Parathyroid adenoma (tissue), 2 donors: ENCODE measurements around the gene GRIK3.

ENCODE experiments used
- H2AFZ ChIP-seq: fragments of 300-600 bp; sonication (generic); one replicate; pipeline ENCODE4 v1.7.0; 2017; ENCODE audit warnings: antibody characterized with exemption, mild to moderate bottlenecking
- H3K27ac ChIP-seq: fragments of 300-600 bp; sonication (generic); one replicate; pipeline ENCODE4 v1.7.0; 2017
- H3K27me3 ChIP-seq: fragments of 300-600 bp; sonication (generic); one replicate; pipeline ENCODE4 v1.7.0; 2017; ENCODE audit warnings: low read length; ENCODE audit not compliant: control insufficient read depth, insufficient read depth
- H3K36me3 ChIP-seq: fragments of 300-600 bp; sonication (generic); one replicate; pipeline ENCODE4 v1.7.0; 2017; ENCODE audit warnings: low read length; ENCODE audit not compliant: control insufficient read depth, insufficient read depth
- H3K4me1 ChIP-seq: fragments of 300-600 bp; sonication (generic); one replicate; pipeline ENCODE4 v1.7.0; 2017; ENCODE audit warnings: control low read depth
- H3K4me2 ChIP-seq: fragments of 300-600 bp; sonication (generic); one replicate; pipeline ENCODE4 v1.7.0; 2017; ENCODE audit warnings: low read length
- H3K4me3 ChIP-seq: fragments of 300-600 bp; sonication (generic); one replicate; pipeline ENCODE4 v1.7.0; 2017; ENCODE audit warnings: low read depth, low read length
- H3K79me2 ChIP-seq: fragments of 300-600 bp; sonication (generic); one replicate; pipeline ENCODE4 v1.7.0; 2017; ENCODE audit warnings: control low read depth
- H3K9ac ChIP-seq: fragments of 300-600 bp; sonication (generic); one replicate; pipeline ENCODE4 v1.7.0; 2017; ENCODE audit warnings: mild to moderate bottlenecking
- H3K9me3 ChIP-seq: fragments of 300-600 bp; sonication (generic); one replicate; pipeline ENCODE4 v1.7.0; 2017; ENCODE audit warnings: low read length; ENCODE audit not compliant: control insufficient read depth
- TF ChIP-seq, protein P1 (sequence below): fragments of 300-600 bp; sonication (generic); IDR thresholded peaks from one replicate; pipeline ENCODE4 v1.7.0; 2017; ENCODE audit warnings: antibody characterized with exemption, mild to moderate bottlenecking
- donor health status: primary hyperparathyroidism.

The GRIK3 gene

DNA sequence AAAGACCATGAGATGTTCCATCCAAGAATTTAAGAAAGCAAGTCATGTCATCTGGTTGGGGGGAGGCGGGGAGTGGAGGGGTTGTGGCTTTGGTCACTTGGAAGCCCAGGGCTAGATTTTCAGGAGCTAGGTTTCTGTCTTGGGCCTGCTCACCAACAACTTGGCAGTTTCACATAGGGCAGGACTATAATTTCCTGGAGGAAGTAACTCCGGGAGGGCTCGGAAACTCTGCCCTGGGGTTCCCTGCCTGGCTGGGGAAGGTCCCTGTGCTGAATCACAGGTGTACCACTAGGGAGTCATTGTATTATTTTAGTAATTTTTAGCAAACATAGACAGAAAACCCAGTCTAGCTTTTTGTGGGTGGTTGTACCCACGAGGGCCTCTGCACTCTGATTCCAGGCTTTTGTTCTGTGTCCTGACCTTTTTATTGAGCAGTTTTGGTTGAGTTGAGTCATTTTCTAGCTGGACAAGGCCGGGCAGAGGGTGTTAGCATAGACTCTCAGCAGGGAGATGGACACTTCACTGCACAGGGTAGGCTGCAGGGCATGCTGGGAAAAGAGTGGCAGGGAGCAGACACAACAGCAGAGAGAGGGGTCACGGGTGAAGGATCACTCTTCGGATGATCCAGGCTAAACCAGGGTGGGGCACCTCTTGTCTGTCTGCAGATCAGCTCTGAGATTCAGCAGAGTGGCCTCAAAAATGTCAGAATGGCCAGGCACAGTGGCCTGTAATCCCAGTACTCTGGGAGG lies 144.7 kb downstream of the GRIK3 start:
- Histone ChIP-seq H3K9me3 (no peaks in the 10 kb centered on the region), H3K9ac (no peak overlapping the region), H3K36me3 (no peaks in the 10 kb centered on the region), H3K4me2 (no peak overlapping the region), H2AFZ (no peak overlapping the region), H3K27me3 (no peaks in the 10 kb centered on the region), H3K4me1 (no peaks in the 10 kb centered on the region), H3K79me2 (no peaks in the 10 kb centered on the region), H3K4me3 (no peak overlapping the region), H3K27ac (no peak overlapping the region)
- TF ChIP-seq, protein P1, sequence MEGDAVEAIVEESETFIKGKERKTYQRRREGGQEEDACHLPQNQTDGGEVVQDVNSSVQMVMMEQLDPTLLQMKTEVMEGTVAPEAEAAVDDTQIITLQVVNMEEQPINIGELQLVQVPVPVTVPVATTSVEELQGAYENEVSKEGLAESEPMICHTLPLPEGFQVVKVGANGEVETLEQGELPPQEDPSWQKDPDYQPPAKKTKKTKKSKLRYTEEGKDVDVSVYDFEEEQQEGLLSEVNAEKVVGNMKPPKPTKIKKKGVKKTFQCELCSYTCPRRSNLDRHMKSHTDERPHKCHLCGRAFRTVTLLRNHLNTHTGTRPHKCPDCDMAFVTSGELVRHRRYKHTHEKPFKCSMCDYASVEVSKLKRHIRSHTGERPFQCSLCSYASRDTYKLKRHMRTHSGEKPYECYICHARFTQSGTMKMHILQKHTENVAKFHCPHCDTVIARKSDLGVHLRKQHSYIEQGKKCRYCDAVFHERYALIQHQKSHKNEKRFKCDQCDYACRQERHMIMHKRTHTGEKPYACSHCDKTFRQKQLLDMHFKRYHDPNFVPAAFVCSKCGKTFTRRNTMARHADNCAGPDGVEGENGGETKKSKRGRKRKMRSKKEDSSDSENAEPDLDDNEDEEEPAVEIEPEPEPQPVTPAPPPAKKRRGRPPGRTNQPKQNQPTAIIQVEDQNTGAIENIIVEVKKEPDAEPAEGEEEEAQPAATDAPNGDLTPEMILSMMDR, result no peak

DNA sequence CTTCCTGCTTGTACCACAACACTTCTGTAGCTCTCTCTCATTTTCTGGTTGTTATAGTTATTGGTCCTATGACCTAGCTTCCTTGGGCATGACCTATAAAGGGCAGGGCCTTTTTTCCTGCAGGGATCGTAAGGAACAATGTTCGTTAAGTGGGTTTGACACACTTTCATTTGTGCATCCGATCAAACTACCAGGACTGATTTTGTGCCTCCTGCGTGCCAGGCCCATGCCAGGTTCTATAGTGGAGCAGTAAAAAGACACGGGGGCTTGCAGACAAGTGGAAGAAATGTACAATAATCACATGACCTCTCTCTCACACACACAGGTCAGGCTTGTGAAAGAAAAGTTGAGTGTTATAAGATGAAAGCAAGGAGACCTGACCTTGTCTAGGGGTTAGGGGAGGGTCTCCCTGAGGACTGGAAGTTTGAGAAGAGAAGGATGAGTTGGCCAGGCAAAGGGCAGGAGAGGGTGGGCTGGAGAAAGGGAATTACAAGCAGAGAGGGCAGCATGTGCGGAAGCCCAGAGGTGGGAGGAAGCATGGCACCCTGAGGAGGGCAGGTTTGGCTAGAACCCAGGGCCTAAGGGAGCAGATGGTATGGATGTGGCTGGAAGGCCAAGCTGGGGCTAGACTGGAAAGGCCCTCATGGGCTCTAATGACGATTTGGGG lies 145.4 kb downstream of the GRIK3 start:
- TF ChIP-seq, protein P1, result no peak
- Histone ChIP-seq H3K79me2 (no peaks in the 10 kb centered on the region), H3K27ac (no peak overlapping the region), H3K36me3 (no peaks in the 10 kb centered on the region), H3K27me3 (no peaks in the 10 kb centered on the region), H3K9me3 (no peaks in the 10 kb centered on the region), H3K4me1 (no peaks in the 10 kb centered on the region), H3K9ac (no peak overlapping the region), H3K4me2 (no peak overlapping the region), H3K4me3 (no peak overlapping the region), H2AFZ (no peak overlapping the region)

- H3K4me1 ChIP-seq, result no peaks in the 10 kb centered on the region
- no peak overlapping the region for H3K4me3 ChIP-seq
- no peak overlapping the region for H3K4me2 ChIP-seq
- no peaks in the 10 kb centered on the region for H3K9me3 ChIP-seq
- no peaks in the 10 kb centered on the region for H3K36me3 ChIP-seq
- no peak overlapping the region for H3K9ac ChIP-seq
- no peak overlapping the region for H2AFZ ChIP-seq
- no peaks in the 10 kb centered on the region for H3K27me3 ChIP-seq
- TF ChIP-seq, protein P1, result no peak
- H3K79me2 ChIP-seq, result no peaks in the 10 kb centered on the region
- no peak overlapping the region for H3K27ac ChIP-seq
These were observed 148.6 kb downstream of the GRIK3 start for GRCh38 chr1:36885540-36886357.

DNA sequence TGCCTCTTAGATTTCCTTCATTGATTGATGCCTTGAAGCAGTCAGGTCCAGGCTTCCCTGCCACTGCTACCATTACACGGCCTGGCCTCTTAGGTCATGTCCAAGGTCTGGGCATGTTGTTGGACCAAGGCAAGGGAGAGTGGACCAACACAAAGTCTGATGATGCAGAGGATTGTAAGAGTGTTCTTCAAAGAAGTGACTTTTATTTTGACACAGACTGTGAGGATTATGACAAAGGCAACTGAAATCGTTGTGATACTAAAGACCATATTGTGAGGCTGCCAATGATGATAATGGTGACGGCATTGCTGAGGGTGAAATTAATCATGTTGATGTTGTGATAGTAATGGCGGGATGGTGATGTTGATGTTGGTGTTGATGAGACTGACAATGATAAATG lies 149.5 kb downstream of the GRIK3 start:
- H3K27ac ChIP-seq, result no peak overlapping the region
- no peaks in the 10 kb centered on the region for H3K9me3 ChIP-seq
- H2AFZ ChIP-seq, result no peak overlapping the region
- H3K9ac ChIP-seq, result no peak overlapping the region
- H3K4me3 ChIP-seq, result no peak overlapping the region
- no peaks in the 10 kb centered on the region for H3K27me3 ChIP-seq
- H3K4me1 ChIP-seq, result no peaks in the 10 kb centered on the region
- TF ChIP-seq, protein P1, result no peak
- H3K36me3 ChIP-seq, result no peaks in the 10 kb centered on the region
- no peaks in the 10 kb centered on the region for H3K79me2 ChIP-seq
- H3K4me2 ChIP-seq, result no peak overlapping the region
